Left ventricle myocardium inferior (tissue), 1 donor: ENCODE data around the gene APAF1. TPM values are rescaled to one million over a fixed set of nuclear protein-coding genes. Genes with fewer than 3 reads are reported as not detected.
"Not testable (repeated sequence)": the region's sequence is repeated elsewhere in the genome, so short reads cannot be mapped to it uniquely, and the experiment has no call there.

Source experiments
- DNase-seq: peaks from one replicate; pipeline ENCODE4 v3.0.0-alpha.2; 2020
- H3K27ac ChIP-seq: fragments of 200-600 bp; replicated peaks from 2 replicates; pipeline ENCODE4 v1.8.0; 2021
- H3K27me3 ChIP-seq: fragments of 200-600 bp; 2 replicates; pipeline ENCODE4 v1.8.0; 2021; ENCODE audit warnings: low read depth
- H3K36me3 ChIP-seq: fragments of 200-600 bp; 2 replicates; pipeline ENCODE4 v1.8.0; 2021
- H3K4me1 ChIP-seq: fragments of 200-600 bp; 2 replicates; pipeline ENCODE4 v1.8.0; 2021
- H3K4me3 ChIP-seq: fragments of 200-600 bp; 2 replicates; pipeline ENCODE4 v1.8.0; 2021; ENCODE audit warnings: mild to moderate bottlenecking, moderate library complexity
- H3K9me3 ChIP-seq: fragments of 200-600 bp; replicated peaks from 2 replicates; pipeline ENCODE4 v1.8.0; 2021
- CTCF ChIP-seq: fragments of 200-600 bp; IDR thresholded peaks from 2 replicates; pipeline ENCODE4 v1.8.0; 2021; ENCODE audit warnings: antibody characterized with exemption, mild to moderate bottlenecking, borderline replicate concordance
- intact Hi-C: fragments of 100-400 bp; cut with micrococcal nuclease; formaldehyde crosslinking; loops from one replicate; pipeline ENCODE4 v1.11.0; 2022
- total RNA-seq: library from RNA; stranded (reverse); fragmentation: NEBNext Ultra II Directional; extraction: Animal tissue kit (Norgen Biotek cat#: 25700); gene quantifications from one replicate; pipeline ENCODE4 v1.2.1, GENCODE V29; 2021
- donor health status: DM: no; HTN: yes; CAD: no; lungs with severe emphysema.

Gene APAF1
- total RNA-seq, 1 donor from 2014 or later, result 5.0 TPM

GRCh38 chr12:98639491-98639890 is 5.6 kb upstream of the APAF1 start:
- H3K27me3 ChIP-seq, result no peaks in the 10 kb centered on the region
- no peak overlapping the region for H3K27ac ChIP-seq
- no peak for TF ChIP-seq CTCF
- peaks cover 24% of the 10 kb centered on the region for H3K4me1 ChIP-seq
- intact Hi-C loops, result no loop called here
- H3K36me3 ChIP-seq, result no peaks in the 10 kb centered on the region
- no peak for DNase-seq
- no peaks in the 10 kb centered on the region for H3K9me3 ChIP-seq
- H3K4me3 ChIP-seq, result no peak overlapping the region

- H3K36me3 ChIP-seq, H3K9me3 ChIP-seq, intact Hi-C loops, DNase-seq, H3K27ac ChIP-seq, H3K27me3 ChIP-seq: not testable (repeated sequence)
- H3K4me3 ChIP-seq, result peak overlapping the region; percentile 91
- peaks cover 52% of the 10 kb centered on the region for H3K4me1 ChIP-seq
Measured at GRCh38 chr12:98642801-98643200, 2.3 kb upstream of the APAF1 start.

- no peak for DNase-seq
- peaks cover 12% of the 10 kb centered on the region for H3K36me3 ChIP-seq
- intact Hi-C loops, result no loop called here
Measured at GRCh38 chr12:98644433-98644711, 718 bp upstream of the APAF1 start.

GRCh38 chr12:98645572-98646067 is 530 bp downstream of the APAF1 start:
- DNase-seq, result no peak
- H3K9me3 ChIP-seq, result no peaks in the 10 kb centered on the region
- H3K4me3 ChIP-seq, result peak overlapping the region; percentile 91
- H3K27ac ChIP-seq, result peak overlapping the region; percentile 90
- TF ChIP-seq CTCF, result no peak
- H3K27me3 ChIP-seq, result no peaks in the 10 kb centered on the region
- H3K4me1 ChIP-seq, result peaks cover 41% of the 10 kb centered on the region
- intact Hi-C loops, result loop anchor here (5.0 kb wide), 1 partner anchor 48 kb away; no protein-coding TSS in a partner anchor
- H3K36me3 ChIP-seq, result peaks cover 25% of the 10 kb centered on the region

More at GRCh38 chr12:98644433-98644711, 718 bp upstream of the APAF1 start:
- Histone ChIP-seq H3K9me3 (no peaks in the 10 kb centered on the region), H3K27me3 (no peaks in the 10 kb centered on the region), H3K4me1 (peaks cover 47% of the 10 kb centered on the region), H3K27ac (peak overlapping the region; percentile 90), H3K4me3 (peak overlapping the region; percentile 91)
- TF ChIP-seq CTCF, result no peak

- Histone ChIP-seq H3K36me3 (peaks cover 29% of the 10 kb centered on the region), H3K9me3 (no peaks in the 10 kb centered on the region), H3K27ac (peak overlapping the region; percentile 90), H3K4me3 (peak overlapping the region; percentile 91), H3K27me3 (no peaks in the 10 kb centered on the region), H3K4me1 (peaks cover 41% of the 10 kb centered on the region)
- no peak for TF ChIP-seq CTCF
- intact Hi-C loops, result loop anchor here (5.0 kb wide), 1 partner anchor 49 kb away; no protein-coding TSS in a partner anchor
- no peak for DNase-seq
Measured at GRCh38 chr12:98646294-98647090, 1.4 kb downstream of the APAF1 start.

- intact Hi-C loops, result loop anchor here (5.0 kb wide), 1 partner anchor 84 kb away; no protein-coding TSS in a partner anchor
- no peak overlapping the region for H3K27ac ChIP-seq
- DNase-seq, result no peak
- no peaks in the 10 kb centered on the region for H3K9me3 ChIP-seq
- no peak for TF ChIP-seq CTCF
- H3K36me3 ChIP-seq, result peaks cover 29% of the 10 kb centered on the region
- peaks cover 13% of the 10 kb centered on the region for H3K4me1 ChIP-seq
- no peak overlapping the region for H3K4me3 ChIP-seq
- no peaks in the 10 kb centered on the region for H3K27me3 ChIP-seq
Measured at GRCh38 chr12:98651328-98651727, 6.2 kb downstream of the APAF1 start.
